ENCODE results near the gene CBX6.

DNA sequence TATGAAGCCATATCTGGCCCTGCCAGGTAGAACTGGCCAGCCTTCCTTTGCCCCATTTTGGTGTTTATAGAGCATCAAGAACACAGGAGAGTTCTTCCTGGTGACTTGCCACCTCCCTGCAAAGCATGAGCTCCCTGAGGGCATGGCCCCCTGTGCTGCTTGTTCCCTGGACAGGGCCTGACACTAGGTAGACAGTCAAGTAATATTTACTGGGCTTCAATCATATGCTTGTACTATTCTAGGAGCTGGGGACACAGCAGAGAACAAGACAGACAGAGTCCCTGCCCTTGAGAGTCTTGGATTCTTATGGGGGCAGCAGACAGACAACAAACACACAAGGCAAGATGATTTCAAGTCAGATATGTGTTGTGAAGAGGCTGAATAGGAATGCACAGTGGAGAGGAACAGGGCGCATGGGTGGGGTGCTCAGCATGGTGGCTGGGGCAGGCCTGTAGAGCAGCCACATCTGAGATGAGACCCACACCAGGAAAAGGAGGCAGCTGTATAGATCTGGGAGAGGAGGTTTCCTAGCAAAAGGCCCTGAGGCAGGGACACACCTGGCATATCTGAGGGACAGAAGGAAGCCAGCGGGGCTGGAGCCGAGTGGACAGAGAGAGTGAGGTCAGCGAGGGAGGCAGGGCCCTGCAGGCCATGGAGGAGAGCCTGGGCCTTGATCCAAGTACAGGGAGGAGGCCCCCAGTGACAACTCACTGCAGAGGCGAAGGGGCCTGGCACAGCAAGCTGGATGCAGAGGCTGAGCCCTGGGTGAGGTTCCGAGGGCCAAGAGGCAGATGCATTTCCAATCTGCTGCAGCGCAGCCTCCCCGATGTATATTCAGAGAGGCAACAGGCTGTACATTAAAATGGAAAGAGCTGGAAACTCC is 10.2 kb upstream of the CBX6 start:
- TF ChIP-seq EZH2 (IDR thresholded peaks at IDR 0.05) (no peak), EZH2phosphoT487 (IDR thresholded peaks at IDR 0.05; ENCODE audit: borderline replicate concordance) (no peak), CEBPB (IDR thresholded peaks at IDR 0.05; ENCODE audit: low read depth) (no peak), POLR2AphosphoS5 (IDR thresholded peaks at IDR 0.05; ENCODE audit: low read depth, low read length) (no peak), POLR2A (IDR thresholded peaks at IDR 0.05; ENCODE audit: borderline replicate concordance, extremely low read depth, insufficient read depth, insufficient read length) (no peak), YY1 (IDR thresholded peaks at IDR 0.05; ENCODE audit: extremely low read depth, insufficient replicate concordance, low read depth, low read length) (no peak), SRF (IDR thresholded peaks at IDR 0.05; ENCODE audit: low read depth) (no peak), ZFX (IDR thresholded peaks at IDR 0.05) (no peak), SP1 (IDR thresholded peaks at IDR 0.05; ENCODE audit: low read depth) (no peak)
- TF ChIP-seq, protein P1, sequence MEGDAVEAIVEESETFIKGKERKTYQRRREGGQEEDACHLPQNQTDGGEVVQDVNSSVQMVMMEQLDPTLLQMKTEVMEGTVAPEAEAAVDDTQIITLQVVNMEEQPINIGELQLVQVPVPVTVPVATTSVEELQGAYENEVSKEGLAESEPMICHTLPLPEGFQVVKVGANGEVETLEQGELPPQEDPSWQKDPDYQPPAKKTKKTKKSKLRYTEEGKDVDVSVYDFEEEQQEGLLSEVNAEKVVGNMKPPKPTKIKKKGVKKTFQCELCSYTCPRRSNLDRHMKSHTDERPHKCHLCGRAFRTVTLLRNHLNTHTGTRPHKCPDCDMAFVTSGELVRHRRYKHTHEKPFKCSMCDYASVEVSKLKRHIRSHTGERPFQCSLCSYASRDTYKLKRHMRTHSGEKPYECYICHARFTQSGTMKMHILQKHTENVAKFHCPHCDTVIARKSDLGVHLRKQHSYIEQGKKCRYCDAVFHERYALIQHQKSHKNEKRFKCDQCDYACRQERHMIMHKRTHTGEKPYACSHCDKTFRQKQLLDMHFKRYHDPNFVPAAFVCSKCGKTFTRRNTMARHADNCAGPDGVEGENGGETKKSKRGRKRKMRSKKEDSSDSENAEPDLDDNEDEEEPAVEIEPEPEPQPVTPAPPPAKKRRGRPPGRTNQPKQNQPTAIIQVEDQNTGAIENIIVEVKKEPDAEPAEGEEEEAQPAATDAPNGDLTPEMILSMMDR (IDR thresholded peaks at IDR 0.05 in 2 of 3, conservative IDR thresholded peaks at IDR 0.05 in 1 of 3; ENCODE audit: borderline replicate concordance in 1 of 3, insufficient read depth in 1 of 3, low read depth in 2 of 3, low read length in 2 of 3): no peak
- TF ChIP-seq, protein P2, sequence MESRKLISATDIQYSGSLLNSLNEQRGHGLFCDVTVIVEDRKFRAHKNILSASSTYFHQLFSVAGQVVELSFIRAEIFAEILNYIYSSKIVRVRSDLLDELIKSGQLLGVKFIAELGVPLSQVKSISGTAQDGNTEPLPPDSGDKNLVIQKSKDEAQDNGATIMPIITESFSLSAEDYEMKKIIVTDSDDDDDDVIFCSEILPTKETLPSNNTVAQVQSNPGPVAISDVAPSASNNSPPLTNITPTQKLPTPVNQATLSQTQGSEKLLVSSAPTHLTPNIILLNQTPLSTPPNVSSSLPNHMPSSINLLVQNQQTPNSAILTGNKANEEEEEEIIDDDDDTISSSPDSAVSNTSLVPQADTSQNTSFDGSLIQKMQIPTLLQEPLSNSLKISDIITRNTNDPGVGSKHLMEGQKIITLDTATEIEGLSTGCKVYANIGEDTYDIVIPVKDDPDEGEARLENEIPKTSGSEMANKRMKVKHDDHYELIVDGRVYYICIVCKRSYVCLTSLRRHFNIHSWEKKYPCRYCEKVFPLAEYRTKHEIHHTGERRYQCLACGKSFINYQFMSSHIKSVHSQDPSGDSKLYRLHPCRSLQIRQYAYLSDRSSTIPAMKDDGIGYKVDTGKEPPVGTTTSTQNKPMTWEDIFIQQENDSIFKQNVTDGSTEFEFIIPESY (IDR thresholded peaks at IDR 0.05; ENCODE audit: extremely low read depth, insufficient replicate concordance, low read length): no peak

Data from HCT116 (cell line).